GM21825 (cell line): ENCODE measurements around the gene CLEC4G.
"Not testable (repeated sequence)": the region's sequence is repeated elsewhere in the genome, so short reads cannot be mapped to it uniquely, and the experiment has no call there.

ENCODE experiments used
- ATAC-seq: cut with Tn5 transposase; IDR thresholded peaks from one replicate; pipeline ENCODE4 v1.9.1; 2021; ENCODE audit warnings: mild to moderate bottlenecking, moderate library complexity; ENCODE audit not compliant: unreplicated experiment

CLEC4G gene

GRCh38 chr19:7732045-7732444 is at the start of gene CLEC4G:
CLEC4G (minus strand) TSS chr19:7732110; CDS start chr19:7732102, 8 bp downstream.
- no peak for ATAC-seq

GRCh38 chr19:7781157-7781556 is 49.2 kb upstream of the CLEC4G start:
- no peak for ATAC-seq

GRCh38 chr19:7779631-7780486 is 47.9 kb upstream of the CLEC4G start:
- ATAC-seq, result no peak

- ATAC-seq, result no peak
These were observed 46.2 kb upstream of the CLEC4G start for GRCh38 chr19:7778081-7778480.

GRCh38 chr19:7775761-7776160 is 43.9 kb upstream of the CLEC4G start:
- no peak for ATAC-seq

GRCh38 chr19:7773841-7774240 is 41.9 kb upstream of the CLEC4G start:
- ATAC-seq, result no peak

GRCh38 chr19:7772752-7773291 is 40.9 kb upstream of the CLEC4G start:
- no peak for ATAC-seq

GRCh38 chr19:7771072-7771471 is 39.2 kb upstream of the CLEC4G start:
- ATAC-seq, result no peak

- no peak for ATAC-seq
These were observed 37.3 kb upstream of the CLEC4G start for GRCh38 chr19:7769171-7769570.

- ATAC-seq, result no peak
These were observed 35.6 kb upstream of the CLEC4G start for GRCh38 chr19:7767487-7767886.

GRCh38 chr19:7766535-7766934 is 34.6 kb upstream of the CLEC4G start:
- no peak for ATAC-seq

GRCh38 chr19:7765043-7765442 is 33.1 kb upstream of the CLEC4G start:
- not testable (repeated sequence) for ATAC-seq

GRCh38 chr19:7764157-7764556 is 32.2 kb upstream of the CLEC4G start:
- not testable (repeated sequence) for ATAC-seq

- ATAC-seq, result no peak
These were observed 31.8 kb upstream of the CLEC4G start for GRCh38 chr19:7763696-7764095.

- ATAC-seq, result no peak
These were observed 30.9 kb upstream of the CLEC4G start, which contains the start of gene CLEC4M for GRCh38 chr19:7762719-7763293. CLEC4M (plus strand) TSS chr19:7763243; CDS start chr19:7763267, 24 bp downstream.

- no peak for ATAC-seq
These were observed 27.2 kb upstream of the CLEC4G start for GRCh38 chr19:7759156-7759555.

GRCh38 chr19:7757358-7757757 is 25.4 kb upstream of the CLEC4G start:
- ATAC-seq, result no peak

GRCh38 chr19:7756258-7756657 is 24.3 kb upstream of the CLEC4G start:
- ATAC-seq, result no peak

GRCh38 chr19:7751157-7751783 is 19.4 kb upstream of the CLEC4G start:
- ATAC-seq, result no peak

GRCh38 chr19:7748756-7749155 is 16.8 kb upstream of the CLEC4G start:
- no peak for ATAC-seq

GRCh38 chr19:7748171-7748570 is 16.3 kb upstream of the CLEC4G start:
- no peak for ATAC-seq
